ENCODE data around the gene HAND1.

The HAND1 gene

DNA sequence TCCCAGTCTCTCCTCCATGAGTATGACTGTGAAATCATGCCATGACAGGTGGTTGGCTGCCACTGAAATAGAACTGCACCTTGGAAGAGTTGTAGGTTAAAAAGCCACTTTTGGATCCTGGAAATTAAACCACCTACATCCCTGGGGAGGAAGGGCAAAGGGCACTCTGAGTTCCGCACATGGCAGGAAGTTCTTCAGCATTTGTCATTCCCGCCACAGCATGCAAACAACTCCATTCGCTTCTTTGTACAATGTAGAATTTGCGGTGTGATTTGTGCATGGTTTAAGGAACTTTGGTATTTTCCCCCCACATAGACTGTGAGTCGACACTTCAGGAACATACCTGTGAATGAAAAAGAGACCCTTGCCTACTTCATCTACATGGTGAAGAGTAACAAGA lies 22.4 kb downstream of the HAND1 start:
- peaks cover 22% of the 10 kb centered on the region; the same call in 1 of the 2 replicates for H3K36me3 ChIP-seq (ENCODE audit: insufficient read depth, low read length)
- no peak for TF ChIP-seq EZH2phosphoT487 (IDR thresholded peaks at IDR 0.05; ENCODE audit: borderline replicate concordance)
- TF ChIP-seq, protein P1, sequence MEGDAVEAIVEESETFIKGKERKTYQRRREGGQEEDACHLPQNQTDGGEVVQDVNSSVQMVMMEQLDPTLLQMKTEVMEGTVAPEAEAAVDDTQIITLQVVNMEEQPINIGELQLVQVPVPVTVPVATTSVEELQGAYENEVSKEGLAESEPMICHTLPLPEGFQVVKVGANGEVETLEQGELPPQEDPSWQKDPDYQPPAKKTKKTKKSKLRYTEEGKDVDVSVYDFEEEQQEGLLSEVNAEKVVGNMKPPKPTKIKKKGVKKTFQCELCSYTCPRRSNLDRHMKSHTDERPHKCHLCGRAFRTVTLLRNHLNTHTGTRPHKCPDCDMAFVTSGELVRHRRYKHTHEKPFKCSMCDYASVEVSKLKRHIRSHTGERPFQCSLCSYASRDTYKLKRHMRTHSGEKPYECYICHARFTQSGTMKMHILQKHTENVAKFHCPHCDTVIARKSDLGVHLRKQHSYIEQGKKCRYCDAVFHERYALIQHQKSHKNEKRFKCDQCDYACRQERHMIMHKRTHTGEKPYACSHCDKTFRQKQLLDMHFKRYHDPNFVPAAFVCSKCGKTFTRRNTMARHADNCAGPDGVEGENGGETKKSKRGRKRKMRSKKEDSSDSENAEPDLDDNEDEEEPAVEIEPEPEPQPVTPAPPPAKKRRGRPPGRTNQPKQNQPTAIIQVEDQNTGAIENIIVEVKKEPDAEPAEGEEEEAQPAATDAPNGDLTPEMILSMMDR (conservative IDR thresholded peaks at IDR 0.05; ENCODE audit: low read length) = no peak
- no peak overlapping the region for H2AFZ ChIP-seq (ENCODE audit: low read length)
- no peak overlapping the region for H3K4me2 ChIP-seq (ENCODE audit: low read depth, low read length, poor library complexity, severe bottlenecking)
- H3F3A ChIP-seq (ENCODE audit: low read depth) = no peaks in the 10 kb centered on the region
- peaks cover 7% of the 10 kb centered on the region for H3K4me1 ChIP-seq (ENCODE audit: insufficient read depth, low read length, poor library complexity, severe bottlenecking)
- H4K20me1 ChIP-seq (ENCODE audit: insufficient read depth, low read length, poor library complexity, severe bottlenecking) = no peaks in the 10 kb centered on the region
- no peak overlapping the region for H3K4me3 ChIP-seq (ENCODE audit: low read length, poor library complexity, severe bottlenecking)
- H3K9me2 ChIP-seq (replicated peaks; ENCODE audit: low read depth, low read length) = no peaks in the 10 kb centered on the region
- H3K79me2 ChIP-seq (ENCODE audit: insufficient read depth, low read length) = 0 out of 2 replicates have a peak, but pooled peaks cover 2% of the 10 kb centered on the region
- no peak overlapping the region for H3K9ac ChIP-seq (ENCODE audit: low read depth, low read length, poor library complexity, severe bottlenecking)
- no peaks in the 10 kb centered on the region for H3K9me3 ChIP-seq (ENCODE audit: insufficient read depth, low read depth, low read length)
- no peaks in the 10 kb centered on the region for H3K27me3 ChIP-seq (ENCODE audit: insufficient read depth, low read length, poor library complexity, severe bottlenecking)

DNA sequence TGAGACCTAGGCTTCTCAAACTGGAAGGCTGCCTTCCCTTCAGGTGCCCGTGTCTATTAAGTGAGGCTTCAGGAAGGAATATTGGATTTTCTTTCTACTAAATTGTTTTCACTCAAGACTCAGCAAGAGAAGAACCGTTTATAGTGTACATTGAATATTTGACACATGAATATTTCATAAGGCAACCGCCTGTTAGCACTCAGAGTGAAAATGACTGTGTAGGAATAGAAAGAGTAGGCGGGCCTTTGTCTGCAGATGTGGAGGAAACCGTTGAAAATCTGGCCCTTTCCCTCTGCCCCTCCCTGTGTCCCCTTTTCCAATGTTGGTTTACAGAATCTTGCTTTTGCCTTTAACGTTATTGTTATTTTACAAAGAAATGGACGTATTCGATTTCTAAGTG lies 26.1 kb downstream of the HAND1 start:
- peaks cover 31% of the 10 kb centered on the region for H3K4me1 ChIP-seq (ENCODE audit: insufficient read depth, low read length, poor library complexity, severe bottlenecking)
- H4K20me1 ChIP-seq (ENCODE audit: insufficient read depth, low read length, poor library complexity, severe bottlenecking) = peaks cover 27% of the 10 kb centered on the region
- TF ChIP-seq, protein P1 (conservative IDR thresholded peaks at IDR 0.05; ENCODE audit: low read length) = no peak
- no peak for TF ChIP-seq EZH2phosphoT487 (IDR thresholded peaks at IDR 0.05; ENCODE audit: borderline replicate concordance)

DNA sequence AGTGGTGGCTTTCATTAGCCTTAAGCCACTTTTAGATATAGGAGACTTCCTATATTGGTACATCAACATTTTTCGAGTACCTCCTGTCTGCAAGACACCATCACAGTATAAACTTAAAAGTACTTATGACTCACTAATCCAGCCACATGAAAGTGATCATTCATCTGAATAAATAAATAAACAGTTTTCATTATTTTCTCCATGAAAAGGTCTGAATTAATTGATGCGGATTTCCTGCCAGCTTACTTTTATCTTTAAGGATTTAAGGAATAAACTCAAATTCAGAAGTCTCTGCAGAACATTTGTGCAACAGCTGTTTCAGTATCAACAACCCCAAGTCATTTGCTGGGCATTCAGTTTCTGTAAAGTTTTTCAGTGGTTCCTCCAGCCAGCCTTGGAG lies 28.2 kb downstream of the HAND1 start:
- Histone ChIP-seq H4K20me1 (ENCODE audit: insufficient read depth, low read length, poor library complexity, severe bottlenecking) (peaks cover 29% of the 10 kb centered on the region), H2AFZ (ENCODE audit: low read length) (no peak overlapping the region), H3K9ac (ENCODE audit: low read depth, low read length, poor library complexity, severe bottlenecking) (peak overlapping the region; percentile 43), H3F3A (ENCODE audit: low read depth) (no peaks in the 10 kb centered on the region), H3K4me3 (ENCODE audit: low read length, poor library complexity, severe bottlenecking) (peak overlapping the region; percentile 83), H3K4me2 (ENCODE audit: low read depth, low read length, poor library complexity, severe bottlenecking) (peak overlapping the region; percentile 92), H3K79me2 (ENCODE audit: insufficient read depth, low read length) (peaks cover 54% of the 10 kb centered on the region), H3K4me1 (ENCODE audit: insufficient read depth, low read length, poor library complexity, severe bottlenecking) (peaks cover 26% of the 10 kb centered on the region), H3K9me3 (ENCODE audit: insufficient read depth, low read depth, low read length) (no peaks in the 10 kb centered on the region), H3K9me2 (replicated peaks; ENCODE audit: low read depth, low read length) (no peaks in the 10 kb centered on the region), H3K36me3 (ENCODE audit: insufficient read depth, low read length) (peaks cover 12% of the 10 kb centered on the region; the same call in 1 of the 2 replicates), H3K27me3 (ENCODE audit: insufficient read depth, low read length, poor library complexity, severe bottlenecking) (no peaks in the 10 kb centered on the region)
- TF ChIP-seq, protein P1 (conservative IDR thresholded peaks at IDR 0.05; ENCODE audit: low read length) = no peak
- TF ChIP-seq EZH2phosphoT487 (IDR thresholded peaks at IDR 0.05; ENCODE audit: borderline replicate concordance) = no peak

More for the DNA sequence above, 26.1 kb downstream of the HAND1 start:
- Histone ChIP-seq H3K4me3 (ENCODE audit: low read length, poor library complexity, severe bottlenecking) (no peak overlapping the region), H3K9me2 (replicated peaks; ENCODE audit: low read depth, low read length) (no peaks in the 10 kb centered on the region), H3F3A (ENCODE audit: low read depth) (no peaks in the 10 kb centered on the region), H3K4me2 (ENCODE audit: low read depth, low read length, poor library complexity, severe bottlenecking) (no peak overlapping the region), H2AFZ (ENCODE audit: low read length) (no peak overlapping the region), H3K9me3 (ENCODE audit: insufficient read depth, low read depth, low read length) (no peaks in the 10 kb centered on the region), H3K79me2 (ENCODE audit: insufficient read depth, low read length) (peaks cover 37% of the 10 kb centered on the region), H3K36me3 (ENCODE audit: insufficient read depth, low read length) (peaks cover 22% of the 10 kb centered on the region; the same call in 1 of the 2 replicates), H3K9ac (ENCODE audit: low read depth, low read length, poor library complexity, severe bottlenecking) (no peak overlapping the region), H3K27me3 (ENCODE audit: insufficient read depth, low read length, poor library complexity, severe bottlenecking) (no peaks in the 10 kb centered on the region)
